CD4-positive, alpha-beta T cell treated with Interleukin-2 at 100 ng/mL for 4 hours (primary cell): ENCODE data around the gene CCIN.

Experiments
- DNase-seq: peaks from one replicate; pipeline ENCODE4 v3.0.0-alpha.2; 2020; ENCODE audit warnings: low spot score

CCIN gene

DNA sequence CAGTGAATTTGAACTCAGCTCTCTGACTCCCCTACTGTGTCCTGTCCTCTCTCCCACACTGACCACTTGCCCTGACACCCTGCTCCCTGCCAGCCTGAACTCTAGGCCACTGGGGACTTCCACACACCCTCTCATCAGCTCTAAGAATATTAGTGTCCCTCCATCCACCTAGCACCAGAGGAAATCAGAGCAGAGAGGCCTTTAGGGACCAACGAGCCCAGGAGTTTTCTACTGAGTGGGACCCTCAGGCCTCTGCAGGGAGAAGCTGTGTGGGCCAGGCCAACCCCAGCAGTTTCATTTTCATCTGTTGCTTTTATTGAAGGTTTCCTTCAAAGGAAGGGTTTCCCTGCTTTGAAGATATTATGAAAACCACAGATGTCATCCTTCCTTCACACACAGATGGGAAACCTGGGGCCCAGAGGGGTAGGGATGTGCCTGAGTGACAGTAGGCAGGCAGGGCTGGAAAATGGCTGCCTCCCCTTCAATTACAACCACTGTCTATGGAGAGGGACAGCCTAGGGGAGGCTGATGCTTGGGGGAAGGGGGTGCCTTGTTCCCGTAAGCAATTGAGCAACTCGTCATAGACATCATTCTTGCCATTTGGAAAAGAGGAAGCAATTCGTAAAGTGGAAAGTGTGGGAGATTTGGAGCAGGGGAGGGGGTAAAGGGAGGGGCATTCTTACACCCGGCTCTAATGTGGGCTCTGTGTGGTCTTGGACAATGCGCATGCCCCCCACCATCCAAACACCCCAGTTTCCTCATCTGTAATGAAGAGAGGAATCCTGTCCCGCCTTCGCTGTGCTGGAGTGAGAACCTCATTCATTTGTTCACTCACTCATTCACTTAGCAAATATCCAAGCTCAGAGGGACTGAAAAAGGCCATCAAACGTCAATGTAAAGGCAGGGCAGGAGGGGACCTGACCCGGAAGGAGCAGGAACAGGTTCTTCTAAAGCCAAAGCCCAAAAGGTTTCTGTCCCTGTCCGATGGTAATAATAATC is 28.8 kb upstream of the CCIN start:
- DNase-seq = peak; percentile 27

GRCh38 chr9:36141288-36141687 is 27.9 kb upstream of the CCIN start:
- no peak for DNase-seq

- no peak for DNase-seq
Measured at GRCh38 chr9:36141761-36142160, 27.4 kb upstream of the CCIN start.

- DNase-seq = peak; percentile 25
Measured at GRCh38 chr9:36142510-36143244, 26.5 kb upstream of the CCIN start.

DNA sequence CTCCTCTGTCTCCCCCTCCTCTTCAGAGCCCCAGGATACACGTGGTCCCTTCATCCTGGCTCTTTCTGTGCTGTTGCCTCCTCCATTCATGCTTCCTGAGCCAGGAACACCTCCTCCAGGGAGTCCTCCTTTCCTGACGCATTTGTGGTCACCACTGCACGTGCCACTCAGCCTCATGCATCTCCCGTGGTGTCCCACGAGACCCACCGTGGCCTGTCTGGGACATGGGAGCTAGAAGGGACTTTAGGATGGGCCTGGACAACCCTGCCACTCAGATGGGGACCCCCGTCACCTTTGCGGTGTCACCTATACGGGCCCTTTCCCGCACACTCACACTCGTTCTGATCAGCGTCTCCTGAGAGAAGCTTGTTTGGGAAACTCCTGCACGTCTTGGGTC is 25.9 kb upstream of the CCIN start:
- no peak for DNase-seq

GRCh38 chr9:36144309-36145232 is 24.6 kb upstream of the CCIN start:
- peak; percentile 43 for DNase-seq

DNA sequence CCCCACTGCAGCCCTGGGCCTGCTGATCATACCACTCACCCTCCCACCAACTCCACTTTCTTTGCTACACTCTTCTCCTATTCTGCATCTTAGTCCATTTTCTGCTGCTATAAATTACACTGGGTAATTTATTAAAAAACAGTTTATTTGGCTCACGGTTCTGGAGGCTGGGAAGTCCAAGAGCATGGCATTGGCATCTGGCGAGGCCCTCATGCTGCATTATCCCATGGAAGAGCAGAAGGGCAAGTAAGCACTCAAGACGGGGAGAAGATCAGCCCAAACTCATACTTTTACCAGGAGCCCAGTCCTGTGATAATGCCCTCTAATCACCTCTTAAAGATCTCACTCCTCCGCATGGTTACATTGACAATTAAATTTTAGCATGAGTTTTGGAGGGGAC is 23.2 kb upstream of the CCIN start:
- DNase-seq = no peak

GRCh38 chr9:36146651-36147050 is 22.5 kb upstream of the CCIN start:
- no peak for DNase-seq

DNA sequence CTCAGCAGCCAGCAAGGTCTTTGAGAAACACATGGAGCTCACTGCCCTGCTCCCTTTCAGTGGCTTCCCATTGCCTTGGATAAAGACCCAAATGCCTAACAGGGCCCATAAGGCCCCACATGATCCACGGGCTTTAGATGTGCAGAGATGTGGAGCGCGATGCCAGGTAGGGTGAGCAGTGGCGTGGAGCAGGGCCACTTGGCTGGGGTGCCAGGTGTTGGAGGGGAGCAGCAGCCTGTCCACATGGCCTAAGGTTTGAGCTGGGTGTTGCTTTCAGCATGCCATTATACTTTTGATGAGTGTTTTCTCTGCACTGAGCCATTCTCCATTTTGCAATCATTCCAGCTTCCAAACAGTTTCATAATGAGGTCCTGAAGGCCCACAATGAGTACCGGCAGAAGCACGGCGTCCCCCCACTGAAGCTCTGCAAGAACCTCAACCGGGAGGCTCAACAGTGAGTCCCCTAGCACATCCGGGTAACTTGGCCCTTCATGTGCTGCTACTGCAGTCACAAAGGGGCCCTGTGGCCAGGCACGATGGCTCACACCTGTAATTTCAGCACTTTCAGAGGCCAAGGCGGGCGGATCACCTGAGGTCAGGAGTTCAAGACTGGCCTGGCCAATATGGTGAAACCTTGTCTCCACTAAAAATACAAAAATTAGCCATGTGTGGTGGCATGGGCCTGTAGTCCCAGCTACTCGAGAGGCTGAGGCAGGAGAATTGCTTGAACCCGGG is 21.6 kb upstream of the CCIN start:
- DNase-seq = no peak

DNA sequence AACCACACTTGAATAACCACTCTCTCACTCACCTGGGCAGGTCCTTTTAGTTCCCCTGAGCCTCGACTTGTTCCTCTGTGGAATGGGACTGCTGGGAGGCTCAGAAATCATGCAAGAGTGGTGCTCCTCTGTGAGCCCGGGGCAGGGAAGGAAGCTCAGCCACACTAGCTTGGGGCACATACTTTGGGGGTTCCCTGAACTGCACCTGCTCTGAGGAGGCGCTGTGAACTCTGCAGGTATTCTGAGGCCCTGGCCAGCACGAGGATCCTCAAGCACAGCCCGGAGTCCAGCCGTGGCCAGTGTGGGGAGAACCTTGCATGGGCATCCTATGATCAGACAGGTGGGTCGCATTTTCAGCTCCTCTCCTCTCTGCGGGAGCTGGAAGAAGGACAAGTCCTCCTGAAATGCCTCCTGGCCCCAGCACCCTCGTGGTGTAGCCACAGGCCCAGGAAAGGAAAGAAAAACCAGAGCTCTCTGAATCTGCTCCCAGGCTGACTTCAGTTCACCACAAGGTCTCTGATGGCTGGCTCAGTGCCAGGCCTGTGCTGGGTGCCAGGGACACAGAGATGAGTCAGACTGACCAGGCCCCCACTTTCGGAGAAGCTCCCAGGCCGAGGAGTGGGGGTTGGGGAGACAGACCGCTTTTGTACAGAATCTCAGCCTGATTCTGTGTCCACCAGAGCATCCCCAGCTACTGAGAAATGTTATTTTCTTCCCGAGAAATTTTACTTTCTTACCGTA is 20.7 kb upstream of the CCIN start:
- peak; percentile 86 for DNase-seq

GRCh38 chr9:36149197-36149596 is 20.0 kb upstream of the CCIN start:
- no peak for DNase-seq

DNA sequence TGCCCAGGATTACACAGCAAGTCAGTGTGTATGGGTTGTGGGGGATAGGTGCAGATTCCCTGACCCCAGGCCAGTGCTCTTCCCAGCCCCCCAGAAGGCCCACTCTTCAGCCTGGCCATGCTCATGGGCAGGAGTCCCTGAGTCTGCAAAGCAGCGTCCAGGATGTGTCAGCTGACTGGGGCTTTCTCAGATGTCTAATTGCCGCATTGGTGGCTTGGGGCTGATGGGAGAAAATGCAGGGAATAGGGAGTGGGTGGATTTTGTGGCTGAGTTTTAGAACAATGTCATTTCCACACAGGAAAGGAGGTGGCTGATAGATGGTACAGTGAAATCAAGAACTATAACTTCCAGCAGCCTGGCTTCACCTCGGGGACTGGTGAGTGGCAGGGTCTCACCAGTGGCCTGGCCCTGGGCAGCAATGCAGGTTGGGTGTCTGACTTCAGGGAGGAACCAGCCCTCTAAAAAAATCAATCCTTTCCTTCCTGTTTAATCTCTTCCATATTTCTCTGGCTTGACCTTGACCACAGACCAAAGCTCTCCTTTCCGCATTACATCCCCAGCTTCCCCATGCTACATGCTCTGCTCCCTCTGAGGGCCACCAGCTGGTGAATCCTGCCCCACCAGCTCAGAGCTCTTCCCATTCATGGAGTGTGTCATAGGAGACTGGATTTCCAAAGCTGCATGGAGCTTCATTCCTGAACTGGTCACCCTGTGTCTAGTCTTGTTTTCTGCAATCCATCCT is 18.4 kb upstream of the CCIN start:
- no peak for DNase-seq

GRCh38 chr9:36151316-36152210 is 17.6 kb upstream of the CCIN start:
- peak; percentile 89 for DNase-seq

- DNase-seq = no peak
Measured at GRCh38 chr9:36152741-36153438, 16.3 kb upstream of the CCIN start.

GRCh38 chr9:36153746-36154145 is 15.4 kb upstream of the CCIN start:
- DNase-seq = no peak

GRCh38 chr9:36154331-36154952 is 14.7 kb upstream of the CCIN start:
- no peak for DNase-seq

- no peak for DNase-seq
Measured at GRCh38 chr9:36156116-36156515, 13.1 kb upstream of the CCIN start.

DNA sequence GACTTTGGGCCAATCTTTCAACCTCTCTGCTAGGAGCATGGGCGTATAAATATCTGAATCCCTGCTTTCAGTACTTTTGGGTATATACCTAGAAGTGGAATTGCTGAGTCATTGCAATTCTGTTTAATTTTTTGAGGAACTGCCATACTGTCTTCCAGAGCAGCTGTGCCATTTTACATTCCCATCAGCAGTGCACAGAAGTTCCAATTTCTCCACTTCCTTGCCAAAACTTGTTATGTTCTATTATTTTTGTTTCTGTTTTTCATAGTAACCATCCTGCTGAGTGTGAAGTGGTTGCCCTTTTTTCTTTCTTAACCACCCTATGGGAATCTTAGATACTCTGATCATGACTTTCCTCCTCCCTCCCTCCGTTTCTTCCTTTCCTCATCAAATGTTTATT is 11.1 kb upstream of the CCIN start:
- no peak for DNase-seq
